M059J (cell line): ENCODE measurements around the gene CSE1L. TPM values are rescaled to one million over a fixed set of nuclear protein-coding genes. Genes with fewer than 3 reads are reported as not detected.
"Not testable (repeated sequence)": the region's sequence is repeated elsewhere in the genome, so short reads cannot be mapped to it uniquely, and the experiment has no call there.

Experiments used
- DNase-seq: peaks from one replicate; pipeline ENCODE4 v3.0.0-alpha.2; 2012; ENCODE audit warnings: low read depth
- total RNA-seq: library from RNA; depleted of rRNA; stranded (reverse); fragments of >200 nt; shearing (Covaris generic); gene quantifications from 2 replicates; pipeline ENCODE4 v1.2.3, GENCODE V29; 2014

The CSE1L gene
- total RNA-seq, 1 experiment from 2014 or later = 266 TPM

- DNase-seq = no peak
Observed at GRCh38 chr20:49074521-49074920, 28.4 kb downstream of the CSE1L start.

GRCh38 chr20:49078310-49078709 lies 32.2 kb downstream of the CSE1L start:
- no peak for DNase-seq

GRCh38 chr20:49082295-49082694 lies 36.2 kb downstream of the CSE1L start:
- DNase-seq = not testable (repeated sequence)

- no peak for DNase-seq
Observed at GRCh38 chr20:49091104-49091503, 45.0 kb downstream of the CSE1L start.

GRCh38 chr20:49091762-49092161 lies 45.6 kb downstream of the CSE1L start:
- no peak for DNase-seq

- DNase-seq = no peak
Observed at GRCh38 chr20:49096203-49096730, 50.2 kb downstream of the CSE1L start.

- DNase-seq = no peak
Observed at GRCh38 chr20:49097159-49097558, 51.0 kb downstream of the CSE1L start.

GRCh38 chr20:49098136-49098535 lies 52.0 kb downstream of the CSE1L start:
- DNase-seq = no peak

- DNase-seq = no peak
Observed at GRCh38 chr20:49099011-49099410, 52.9 kb downstream of the CSE1L start.

- DNase-seq = not testable (repeated sequence)
Observed at GRCh38 chr20:49100292-49100691, 54.2 kb downstream of the CSE1L start.

- no peak for DNase-seq
Observed at GRCh38 chr20:49100972-49101371, 54.9 kb downstream of the CSE1L start.

GRCh38 chr20:49103019-49103418 lies 56.9 kb downstream of the CSE1L start:
- DNase-seq = no peak

GRCh38 chr20:49103647-49104364 lies 57.7 kb downstream of the CSE1L start:
- no peak for DNase-seq

- no peak for DNase-seq
Observed at GRCh38 chr20:49104365-49104648, 58.2 kb downstream of the CSE1L start.

- DNase-seq = not testable (repeated sequence)
Observed at GRCh38 chr20:49104979-49105547, 59.0 kb downstream of the CSE1L start.

- no peak for DNase-seq
Observed at GRCh38 chr20:49106328-49106727, 60.2 kb downstream of the CSE1L start.

GRCh38 chr20:49110767-49111694 lies 64.9 kb downstream of the CSE1L start:
- DNase-seq = no peak

- DNase-seq = no peak
Observed at GRCh38 chr20:49112596-49113274, 66.6 kb downstream of the CSE1L start.

- DNase-seq = peak; percentile 44
Observed at GRCh38 chr20:49115564-49115963, 69.5 kb downstream of the CSE1L start.

- no peak for DNase-seq
Observed at GRCh38 chr20:49118307-49118706, 72.2 kb downstream of the CSE1L start.

- no peak for DNase-seq
Observed at GRCh38 chr20:49119988-49120387, 73.9 kb downstream of the CSE1L start.

GRCh38 chr20:49122920-49123319 lies 76.8 kb downstream of the CSE1L start:
- DNase-seq = no peak
